Left lung (tissue), 10 donors: ENCODE results near the gene TSC22D1. TPM values are rescaled to one million over a fixed set of nuclear protein-coding genes. Genes with fewer than 3 reads are reported as not detected.
A peak's percentile ranks its signal among the peaks of the same experiment; 100 is the strongest.

Source experiments
- ATAC-seq: fragments of 200-7000 bp; cut with Tn5 transposase; one replicate; pipeline ENCODE4 v1.9.1; 2020; ENCODE audit warnings: moderate library complexity
- DNase-seq, 4 donors: peaks; one replicate each; pipeline ENCODE4 v3.0.0-alpha.2; 2013 to 2020
- H3K27ac ChIP-seq, 2 donors: fragments of 200-600 bp; sonication (generic) in 1 of 2; one replicate each; pipeline versions ENCODE4 v1.5.0 to v1.8.0; 2020 to 2021
- H3K27me3 ChIP-seq, 2 donors: fragments of 200-600 bp; sonication (generic) in 1 of 2; one replicate each; pipeline versions ENCODE4 v1.5.0 to v1.8.0; 2020 to 2021
- H3K36me3 ChIP-seq, 2 donors: fragments of 200-600 bp; sonication (generic) in 1 of 2; one replicate each; pipeline versions ENCODE4 v1.5.0 to v1.8.0; 2020 to 2021
- H3K4me1 ChIP-seq, 2 donors: fragments of 200-600 bp; one replicate each; pipeline ENCODE4 v1.8.0; 2021
- H3K4me3 ChIP-seq, 2 donors: fragments of 200-600 bp; sonication (generic) in 1 of 2; one replicate each; pipeline versions ENCODE4 v1.5.0 to v1.8.0; 2020 to 2021; ENCODE audit warnings: mild to moderate bottlenecking in 1 of 2
- H3K9me3 ChIP-seq, 2 donors: fragments of 200-600 bp; sonication (generic) in 1 of 2; one replicate each; pipeline versions ENCODE4 v1.5.0 to v1.8.0; 2020 to 2021
- intact Hi-C, 2 donors: fragments of 100-400 bp; cut with DNase I; formaldehyde crosslinking; loops; one replicate each; pipeline versions ENCODE4 v1.11.2 to v1.14.2; 2022
- polyA plus RNA-seq, 6 donors: library from polyadenylated mRNA; unstranded; fragments of 120-200 nt; gene quantifications; one replicate each; pipeline ENCODE4 v1.2.1, GENCODE V29; 2013; ENCODE audit not compliant: insufficient read length in 6 of 6
- total RNA-seq, 2 donors: library from RNA; stranded (reverse); fragmentation: NEBNext Ultra II Directional; extraction: Animal tissue kit (Norgen Biotek cat#: 25700); gene quantifications; one replicate each; pipeline ENCODE4 v1.2.1, GENCODE V29; 2021
- TF ChIP-seq, protein P1 (sequence below), 2 donors: fragments of 200-600 bp; sonication (generic) in 1 of 2; IDR thresholded peaks; one replicate each; pipeline versions ENCODE4 v1.5.0 to v1.8.0; 2021; ENCODE audit warnings: antibody characterized with exemption in 2 of 2
- donor health status: DM: no; HTN: yes; CAD: no.
- donor health status: DM: no; HTN: no; CAD: no.

Gene TSC22D1
- total and polyA plus RNA-seq, 8 donors, result 95.4 to 192 (median 182) TPM

DNA sequence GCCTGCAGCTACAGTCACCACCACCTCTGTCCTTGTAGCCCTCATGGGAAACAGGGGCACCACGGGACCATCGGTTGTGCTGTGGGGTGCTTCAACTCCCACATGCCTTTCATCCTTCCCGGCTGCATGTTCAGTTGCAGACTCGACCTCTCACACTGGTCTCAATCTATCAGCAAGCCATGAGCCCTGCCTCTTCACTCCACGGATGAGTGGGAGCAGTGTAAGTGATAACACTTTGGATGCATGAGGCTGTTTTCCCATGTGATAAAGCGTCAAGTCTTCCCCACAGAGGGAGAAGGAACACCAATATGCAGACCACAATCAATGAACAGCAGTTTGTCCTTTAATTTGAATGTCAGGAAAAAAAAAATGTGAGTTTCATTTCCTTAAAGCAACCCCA is 190.3 kb downstream of the TSC22D1 start:
- H3K27ac ChIP-seq, result no peak overlapping the region
- H3K27me3 ChIP-seq, result no peaks in the 10 kb centered on the region
- ATAC-seq (no peak), DNase-seq (peak in 1 of 4 donors; percentile 12)
- TF ChIP-seq, protein P1, sequence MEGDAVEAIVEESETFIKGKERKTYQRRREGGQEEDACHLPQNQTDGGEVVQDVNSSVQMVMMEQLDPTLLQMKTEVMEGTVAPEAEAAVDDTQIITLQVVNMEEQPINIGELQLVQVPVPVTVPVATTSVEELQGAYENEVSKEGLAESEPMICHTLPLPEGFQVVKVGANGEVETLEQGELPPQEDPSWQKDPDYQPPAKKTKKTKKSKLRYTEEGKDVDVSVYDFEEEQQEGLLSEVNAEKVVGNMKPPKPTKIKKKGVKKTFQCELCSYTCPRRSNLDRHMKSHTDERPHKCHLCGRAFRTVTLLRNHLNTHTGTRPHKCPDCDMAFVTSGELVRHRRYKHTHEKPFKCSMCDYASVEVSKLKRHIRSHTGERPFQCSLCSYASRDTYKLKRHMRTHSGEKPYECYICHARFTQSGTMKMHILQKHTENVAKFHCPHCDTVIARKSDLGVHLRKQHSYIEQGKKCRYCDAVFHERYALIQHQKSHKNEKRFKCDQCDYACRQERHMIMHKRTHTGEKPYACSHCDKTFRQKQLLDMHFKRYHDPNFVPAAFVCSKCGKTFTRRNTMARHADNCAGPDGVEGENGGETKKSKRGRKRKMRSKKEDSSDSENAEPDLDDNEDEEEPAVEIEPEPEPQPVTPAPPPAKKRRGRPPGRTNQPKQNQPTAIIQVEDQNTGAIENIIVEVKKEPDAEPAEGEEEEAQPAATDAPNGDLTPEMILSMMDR (IDR thresholded peaks at IDR 0.05), result no peak
- H3K9me3 ChIP-seq, result no peaks in the 10 kb centered on the region
- intact Hi-C loops, result no loop called here
- H3K4me3 ChIP-seq, result no peak overlapping the region
- H3K4me1 ChIP-seq, result no peaks in the 10 kb centered on the region
- no peaks in the 10 kb centered on the region for H3K36me3 ChIP-seq

DNA sequence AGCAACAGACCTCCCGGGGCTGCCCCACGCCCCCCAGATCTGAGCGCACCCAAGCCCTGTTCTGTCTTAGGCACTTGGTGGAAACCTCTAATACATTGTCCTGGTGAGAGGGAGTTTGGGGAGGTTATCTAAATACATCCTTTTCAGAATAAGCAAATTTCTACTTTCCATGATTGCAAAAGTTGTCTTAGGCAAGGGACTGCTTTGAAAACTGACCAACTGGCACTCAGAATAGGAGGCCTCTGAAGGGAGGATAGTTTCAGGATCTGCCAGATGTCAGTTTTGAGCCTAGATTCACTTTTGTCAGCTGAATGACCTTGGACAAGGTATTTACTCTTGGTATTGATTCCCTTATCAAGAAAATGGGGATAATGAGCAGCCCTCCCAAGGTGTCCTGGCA is 190.7 kb downstream of the TSC22D1 start:
- H3K9me3 ChIP-seq, result no peaks in the 10 kb centered on the region
- intact Hi-C loops, result no loop called here
- no peak overlapping the region for H3K4me3 ChIP-seq
- no peaks in the 10 kb centered on the region for H3K4me1 ChIP-seq
- DNase-seq (no peak), ATAC-seq (no peak)
- no peaks in the 10 kb centered on the region for H3K36me3 ChIP-seq
- TF ChIP-seq, protein P1 (IDR thresholded peaks at IDR 0.05), result no peak
- no peak overlapping the region for H3K27ac ChIP-seq
- no peaks in the 10 kb centered on the region for H3K27me3 ChIP-seq

DNA sequence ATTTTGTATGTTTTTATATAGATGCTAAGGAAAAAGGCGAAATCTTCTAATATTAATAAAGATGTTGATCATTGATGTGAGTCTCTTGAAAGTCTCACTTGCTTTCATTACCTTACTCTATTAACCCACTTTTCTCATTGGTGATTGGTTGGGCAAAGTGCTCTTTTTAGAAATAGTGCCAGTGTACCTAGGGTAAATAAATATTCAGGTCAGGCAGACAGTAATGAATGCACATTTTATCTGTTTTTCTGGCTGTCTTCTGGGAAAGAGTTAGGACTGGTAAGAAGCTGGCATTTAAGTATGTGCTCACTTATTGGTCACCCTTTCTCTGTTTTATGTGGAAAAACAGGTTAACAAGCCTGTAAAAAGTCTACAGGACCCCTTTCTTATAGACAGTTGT is 191.4 kb downstream of the TSC22D1 start:
- ATAC-seq (no peak), DNase-seq (no peak)
- Histone ChIP-seq H3K27me3 (no peaks in the 10 kb centered on the region), H3K4me1 (no peaks in the 10 kb centered on the region), H3K27ac (no peak overlapping the region), H3K9me3 (no peaks in the 10 kb centered on the region), H3K36me3 (no peaks in the 10 kb centered on the region), H3K4me3 (no peak overlapping the region)
- intact Hi-C loops, result no loop called here
- TF ChIP-seq, protein P1 (IDR thresholded peaks at IDR 0.05), result no peak

DNA sequence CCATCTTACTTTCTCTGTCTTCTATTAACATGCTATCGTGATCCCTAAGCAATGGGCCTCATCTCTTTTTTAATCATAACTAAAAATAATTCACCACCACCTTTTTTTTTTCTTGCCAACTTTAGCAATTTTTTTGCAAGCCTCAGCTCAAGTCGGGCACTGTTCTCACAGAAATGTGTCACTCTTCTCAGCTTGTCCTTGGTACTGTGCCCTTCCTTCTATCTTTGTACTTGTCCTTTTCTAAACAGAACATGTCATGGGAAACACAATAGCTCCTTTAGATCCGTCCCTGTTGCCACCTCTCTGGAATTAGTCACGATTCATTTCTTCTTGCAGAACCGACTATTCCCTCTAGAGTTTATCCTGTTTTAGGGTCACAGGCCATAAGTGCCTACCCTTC is 192.2 kb downstream of the TSC22D1 start:
- Histone ChIP-seq H3K27me3 (no peaks in the 10 kb centered on the region), H3K4me1 (no peaks in the 10 kb centered on the region), H3K36me3 (no peaks in the 10 kb centered on the region), H3K9me3 (no peaks in the 10 kb centered on the region), H3K4me3 (no peak overlapping the region), H3K27ac (no peak overlapping the region)
- ATAC-seq, result no peak
- TF ChIP-seq, protein P1 (IDR thresholded peaks at IDR 0.05), result no peak
- intact Hi-C loops, result no loop called here
- no peak for DNase-seq

DNA sequence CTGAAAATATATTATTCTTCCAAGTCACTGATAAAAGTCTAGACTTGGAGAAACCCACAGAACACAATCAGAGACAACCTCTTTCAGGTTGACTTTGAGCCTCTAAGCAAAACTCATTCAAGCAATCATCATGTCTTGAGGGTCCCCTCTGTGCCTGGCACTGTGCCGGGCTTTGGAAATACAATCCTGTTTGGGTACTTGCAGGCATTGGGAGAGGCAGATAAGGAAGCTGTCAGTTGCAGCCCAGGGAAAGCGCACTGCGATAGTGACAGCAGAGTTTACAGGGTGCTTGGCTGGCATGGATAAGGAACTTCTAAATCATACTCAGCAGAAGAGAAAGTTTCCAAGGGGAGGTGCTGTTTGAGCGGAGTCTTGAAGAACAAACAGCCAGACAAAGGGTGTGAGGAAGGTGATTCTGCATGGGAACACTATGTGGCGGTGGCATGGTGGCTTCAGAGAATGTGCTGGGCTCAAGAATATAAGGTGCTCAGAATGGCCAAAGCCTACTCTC is 193.4 kb downstream of the TSC22D1 start:
- no peaks in the 10 kb centered on the region for H3K36me3 ChIP-seq
- no peak overlapping the region for H3K27ac ChIP-seq
- ATAC-seq, result no peak
- no peak for DNase-seq
- no peaks in the 10 kb centered on the region for H3K9me3 ChIP-seq
- no peaks in the 10 kb centered on the region for H3K4me1 ChIP-seq
- no peak overlapping the region for H3K4me3 ChIP-seq
- H3K27me3 ChIP-seq, result no peaks in the 10 kb centered on the region
- intact Hi-C loops, result no loop called here
- TF ChIP-seq, protein P1 (IDR thresholded peaks at IDR 0.05), result no peak

Other genes with a start within 250 kb of the TSC22D1 start
- gene SERP2, start 202.5 kb downstream of the TSC22D1 start, total RNA-seq, result 1 to 10 TPM; 1.9 to 4.5 TPM
- gene SERP2, start 202.5 kb downstream of the TSC22D1 start, polyA plus RNA-seq, result 1 to 10 TPM; 8.8 to 9.8 (median 9.4) TPM